GM10266 (cell line): ENCODE data around the gene MDFI.

Experiments used
- DNase-seq: peaks from one replicate; pipeline ENCODE4 v3.0.0; 2012; ENCODE audit errors: extremely low spot score
- CTCF ChIP-seq: IDR thresholded peaks from 2 replicates; pipeline ENCODE4 v1.5.1; 2012; ENCODE audit warnings: mild to moderate bottlenecking, low read depth; ENCODE audit not compliant: control insufficient read depth, insufficient read depth; ENCODE audit errors: missing control alignments

Gene MDFI

GRCh38 chr6:41654698-41655151 lies 16.5 kb downstream of the MDFI start:
- TF ChIP-seq CTCF: no peak
- DNase-seq: no peak

GRCh38 chr6:41655176-41655575 lies 16.9 kb downstream of the MDFI start:
- no peak for TF ChIP-seq CTCF

GRCh38 chr6:41655646-41656001 lies 17.4 kb downstream of the MDFI start:
- no peak for TF ChIP-seq CTCF
- DNase-seq: no peak

More at GRCh38 chr6:41655176-41655575, 16.9 kb downstream of the MDFI start:
- no peak for DNase-seq

GRCh38 chr6:41656002-41656691 lies 17.9 kb downstream of the MDFI start:
- TF ChIP-seq CTCF: no peak
- no peak for DNase-seq

- DNase-seq: no peak
- no peak for TF ChIP-seq CTCF
These were observed 19.1 kb downstream of the MDFI start for GRCh38 chr6:41657131-41658094.

GRCh38 chr6:41658636-41659035 lies 20.4 kb downstream of the MDFI start:
- DNase-seq: no peak
- TF ChIP-seq CTCF: no peak

- no peak for DNase-seq
- TF ChIP-seq CTCF: no peak
These were observed 21.7 kb downstream of the MDFI start for GRCh38 chr6:41659935-41660334.
